H9 (cell line): Measurements from ENCODE around the gene FUT6. TPM values are rescaled to one million over a fixed set of nuclear protein-coding genes. Genes with fewer than 3 reads are reported as not detected.

Source experiments
- DNase-seq: peaks from one replicate; pipeline ENCODE4 v3.0.0-alpha.2; 2017
- H2AFZ ChIP-seq: one replicate; pipeline ENCODE4 v1.6.1; 2013; ENCODE audit warnings: mild to moderate bottlenecking, low read length, control low read depth, moderate library complexity
- H2AK5ac ChIP-seq: 2 replicates; pipeline ENCODE4 v1.6.1; 2013; ENCODE audit warnings: low read length, control low read depth, mixed read lengths; ENCODE audit not compliant: insufficient read length
- H2BK120ac ChIP-seq: one replicate; pipeline ENCODE4 v1.6.1; 2013; ENCODE audit warnings: low read depth, mild to moderate bottlenecking, low read length, control low read depth, inconsistent platforms; ENCODE audit not compliant: poor library complexity, severe bottlenecking
- H2BK12ac ChIP-seq: 2 replicates; pipeline ENCODE4 v1.6.1; 2013; ENCODE audit warnings: low read length, control low read depth, mixed read lengths, low read depth; ENCODE audit not compliant: insufficient read length
- H2BK15ac ChIP-seq: 2 replicates; pipeline ENCODE4 v1.6.1; 2013; ENCODE audit warnings: low read depth, low read length, control low read depth
- H2BK20ac ChIP-seq: one replicate; pipeline ENCODE4 v1.6.1; 2013; ENCODE audit warnings: low read depth, mild to moderate bottlenecking, low read length, control low read depth, inconsistent platforms; ENCODE audit not compliant: poor library complexity, severe bottlenecking
- H2BK5ac ChIP-seq: 2 replicates; pipeline ENCODE4 v1.6.1; 2013; ENCODE audit warnings: low read length, control low read depth, mixed read lengths; ENCODE audit not compliant: insufficient read length
- H3K14ac ChIP-seq: 2 replicates; pipeline ENCODE4 v1.6.1; 2013; ENCODE audit warnings: low read length, control low read depth; ENCODE audit not compliant: insufficient read depth
- H3K18ac ChIP-seq: 2 replicates; pipeline ENCODE4 v1.6.1; 2013; ENCODE audit warnings: low read depth, mild to moderate bottlenecking, mixed read lengths, low read length, control low read depth; ENCODE audit not compliant: insufficient read length
- H3K23ac ChIP-seq: 2 replicates; pipeline ENCODE4 v1.6.1; 2013; ENCODE audit warnings: low read length, control low read depth, mixed read lengths, low read depth; ENCODE audit not compliant: insufficient read length
- H3K23me2 ChIP-seq: 2 replicates; pipeline ENCODE4 v1.6.1; 2013; ENCODE audit warnings: low read depth, mild to moderate bottlenecking, mixed read lengths, low read length, control low read depth; ENCODE audit not compliant: insufficient read length, poor library complexity, severe bottlenecking
- H3K27ac ChIP-seq: 2 replicates; pipeline ENCODE4 v1.5.1; 2013; ENCODE audit warnings: low read length, control low read depth, mixed read lengths, low read depth; ENCODE audit not compliant: insufficient read length
- H3K27me3 ChIP-seq: 2 replicates; pipeline ENCODE4 v1.6.1; 2013; ENCODE audit warnings: low read length, control low read depth, inconsistent platforms; ENCODE audit not compliant: insufficient read depth
- H3K4ac ChIP-seq: 2 replicates; pipeline ENCODE4 v1.6.1; 2013; ENCODE audit warnings: low read depth, mild to moderate bottlenecking, control low read depth, inconsistent platforms, low read length, moderate library complexity
- H3K4me1 ChIP-seq: 2 replicates; pipeline ENCODE4 v1.6.1; 2013; ENCODE audit warnings: low read length, control low read depth, inconsistent platforms; ENCODE audit not compliant: insufficient read depth
- H3K4me2 ChIP-seq: 2 replicates; pipeline ENCODE4 v1.6.1; 2013; ENCODE audit warnings: low read length, control low read depth, mixed read lengths; ENCODE audit not compliant: insufficient read length, insufficient read depth
- H3K56ac ChIP-seq: 2 replicates; pipeline ENCODE4 v1.6.1; 2013; ENCODE audit warnings: low read depth, mild to moderate bottlenecking, mixed read lengths, low read length, control low read depth; ENCODE audit not compliant: insufficient read length
- H3K79me1 ChIP-seq: 2 replicates; pipeline ENCODE4 v1.6.1; 2013; ENCODE audit warnings: low read depth, mild to moderate bottlenecking, moderate library complexity, low read length, control low read depth, inconsistent platforms; ENCODE audit not compliant: insufficient read depth, poor library complexity, severe bottlenecking
- H3K79me2 ChIP-seq: 2 replicates; pipeline ENCODE4 v1.6.1; 2013; ENCODE audit warnings: low read length, control low read depth, inconsistent platforms; ENCODE audit not compliant: insufficient read depth
- H3K9ac ChIP-seq: 2 replicates; pipeline ENCODE4 v1.6.1; 2013; ENCODE audit warnings: low read length, control low read depth, mixed read lengths; ENCODE audit not compliant: insufficient read length; ENCODE audit errors: extremely low read depth
- H3K9me3 ChIP-seq: one replicate; pipeline ENCODE4 v1.6.1; 2013; ENCODE audit warnings: low read depth, low read length, inconsistent platforms; ENCODE audit not compliant: control insufficient read depth
- H3T11ph ChIP-seq: one replicate; pipeline ENCODE4 v1.6.1; 2013; ENCODE audit warnings: mild to moderate bottlenecking, low read length, control low read depth, inconsistent platforms
- H4K20me1 ChIP-seq: one replicate; pipeline ENCODE4 v1.6.1; 2013; ENCODE audit not compliant: control insufficient read depth, insufficient read length, insufficient read depth
- H4K5ac ChIP-seq: 2 replicates; pipeline ENCODE4 v1.6.1; 2013; ENCODE audit warnings: low read depth, mild to moderate bottlenecking, mixed read lengths, low read length, control low read depth; ENCODE audit not compliant: insufficient read length
- H4K8ac ChIP-seq: replicated peaks from 2 replicates; pipeline ENCODE4 v1.6.1; 2013; ENCODE audit warnings: low read length, control low read depth, mixed read lengths, low read depth; ENCODE audit not compliant: insufficient read length
- H4K91ac ChIP-seq: 2 replicates; pipeline ENCODE4 v1.6.1; 2013; ENCODE audit warnings: low read depth, mild to moderate bottlenecking, moderate library complexity, mixed read lengths, low read length, control low read depth; ENCODE audit not compliant: insufficient read length
- H3K27ac Mint-ChIP-seq, 3 experiments: 2 replicates in 2 of 3; 3 replicates in 1 of 3; pipeline ENCODE4 v1.8.0; 2020 to 2021; ENCODE audit warnings: mixed read lengths in 3 of 3, mild to moderate bottlenecking in 1 of 3, moderate library complexity in 1 of 3
- H3K27me3 Mint-ChIP-seq: 2 replicates; pipeline ENCODE4 v1.8.0; 2021; ENCODE audit warnings: low read depth, mild to moderate bottlenecking, moderate library complexity, mixed read lengths
- H3K36me3 Mint-ChIP-seq, 3 experiments: 2 replicates in 2 of 3; 3 replicates in 1 of 3; pipeline ENCODE4 v1.8.0; 2020 to 2021; ENCODE audit warnings: low read depth in 3 of 3, mixed read lengths in 3 of 3; ENCODE audit not compliant: insufficient read depth in 1 of 3
- H3K4me1 Mint-ChIP-seq, 2 experiments: 2 replicates each; pipeline ENCODE4 v1.8.0; 2020; ENCODE audit warnings: mixed read lengths in 2 of 2
- H3K4me3 Mint-ChIP-seq, 2 experiments: 2 replicates in 1 of 2; 3 replicates in 1 of 2; pipeline ENCODE4 v1.8.0; 2020 to 2021; ENCODE audit warnings: mild to moderate bottlenecking in 2 of 2, mixed read lengths in 2 of 2, moderate library complexity in 1 of 2
- H3K9me3 Mint-ChIP-seq, 2 experiments: 2 replicates in 1 of 2; 3 replicates in 1 of 2; pipeline ENCODE4 v1.8.0; 2020; ENCODE audit warnings: mild to moderate bottlenecking in 2 of 2, mixed read lengths in 2 of 2, moderate library complexity in 1 of 2
- WGBS: extraction: QIAGEN DNeasy Blood & Tissue Kit; methylation state at CpG from one replicate; pipeline ENCODE4 v1.1.7; 2013; ENCODE audit warnings: missing lambda C conversion rate, low lambda C conversion rate, mixed read lengths; ENCODE audit not compliant: insufficient read length; ENCODE audit errors: extremely low coverage; 5-methylcytosine and 5-hydroxymethylcytosine counted together
- total RNA-seq: library from RNA; stranded (reverse); gene quantifications from 2 replicates; pipeline ENCODE4 v1.2.1, GENCODE V29; 2021
- TF ChIP-seq, protein P1 (sequence below): fragments of 200-600 bp; sonication (generic); conservative IDR thresholded peaks from 3 replicates; pipeline ENCODE4 v1.8.0; 2021; ENCODE audit warnings: antibody characterized with exemption, mild to moderate bottlenecking

Gene FUT6
- total RNA-seq, 1 experiment from 2014 or later: 0.13 TPM

DNA sequence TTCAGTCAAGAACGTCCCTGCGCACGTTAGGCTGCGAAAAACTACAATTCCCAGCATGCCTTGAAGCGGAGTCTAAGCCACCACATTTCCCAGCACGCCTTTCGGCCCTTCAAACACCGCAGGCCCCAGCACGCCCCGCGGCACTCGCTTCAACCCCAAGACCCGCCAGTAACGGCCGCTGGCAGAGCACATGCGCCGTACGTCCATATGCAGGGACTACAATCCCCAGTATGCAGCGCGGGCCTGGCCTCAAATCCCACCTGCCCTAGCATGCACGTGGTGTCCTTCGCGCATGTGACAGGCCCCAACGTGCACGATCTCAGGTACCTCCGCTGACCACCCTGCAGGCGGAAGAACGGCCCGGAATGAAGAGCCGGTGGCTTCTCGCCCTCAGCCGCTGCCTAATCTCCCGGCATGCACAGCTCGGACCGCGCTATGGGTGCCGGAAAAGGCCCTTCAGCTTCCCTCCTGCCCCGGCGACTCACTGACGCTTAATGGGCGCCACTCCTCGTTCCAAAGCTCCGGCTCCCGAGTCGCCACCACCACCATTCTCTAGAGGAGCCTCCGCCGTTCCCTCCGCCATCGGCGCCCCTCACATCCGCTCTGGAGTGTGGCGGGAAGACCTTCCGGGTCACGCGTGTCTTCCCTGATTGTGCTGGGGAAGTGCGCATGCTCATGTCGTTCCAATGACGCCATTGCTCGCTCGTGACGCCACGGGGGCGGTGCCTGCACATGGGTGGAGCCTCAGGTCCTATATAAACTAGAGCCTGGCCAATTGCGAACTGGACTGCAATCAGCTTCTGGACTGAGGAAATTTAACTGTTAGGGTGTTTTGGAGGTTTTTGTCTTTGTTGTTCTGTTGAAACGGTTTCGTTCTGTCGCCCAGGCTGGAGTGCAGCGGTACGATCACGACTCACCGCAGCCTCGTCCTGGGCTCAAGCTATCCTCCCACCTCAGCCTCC, 48.7 kb downstream of the FUT6 start, which contains the start of gene DUS3L:
Gene DUS3L (minus strand): TSS at position 605 of the 962 bp plus-strand sequence. CDS start 22 bp downstream, at position 583.
- Histone ChIP-seq H4K8ac (no peak within 1 kb of the TSS), H2BK120ac (no peak within 1 kb of the TSS), H3K14ac (peak within 1 kb of the TSS; percentile 29; the same call in 1 of the 2 replicates), H2BK20ac (no peak within 1 kb of the TSS), H3K4ac (no peak within 1 kb of the TSS; the same call in 1 of the 2 replicates), H4K20me1 (no peaks in the 10 kb centered on the region), H3T11ph (no peak within 1 kb of the TSS), H3K4me1 (no peaks in the 10 kb centered on the region), H3K9ac (peak within 1 kb of the TSS; percentile 49), H3K23me2 (no peaks in the 10 kb centered on the region), H2BK15ac (no peak within 1 kb of the TSS), H3K27me3 (no peaks in the 10 kb centered on the region), H3K18ac (peak within 1 kb of the TSS; percentile 61), H3K56ac (no peak within 1 kb of the TSS), H2BK12ac (no peak within 1 kb of the TSS), H2BK5ac (no peak within 1 kb of the TSS), H4K91ac (no peak within 1 kb of the TSS), H3K79me1 (no peaks in the 10 kb centered on the region), H3K23ac (no peak within 1 kb of the TSS), H3K4me2 (peak within 1 kb of the TSS; percentile 28), H3K79me2 (no peaks in the 10 kb centered on the region), H2AK5ac (no peak within 1 kb of the TSS), H2AFZ (no peak within 1 kb of the TSS), H4K5ac (no peak within 1 kb of the TSS), H3K9me3 (no peaks in the 10 kb centered on the region), H3K27ac (peak within 1 kb of the TSS; percentile 2)
- peak; percentile 99 for DNase-seq
- Mint-ChIP-seq H3K36me3 (peaks cover 23 to 41% (median 35%) of the 10 kb centered on the region in 3 experiments), H3K27me3 (peaks cover 2% of the 10 kb centered on the region), H3K27ac (peak within 1 kb of the TSS; percentile 100), H3K4me1 (peaks cover 0 to 8% of the 10 kb centered on the region in 2 experiments; a peak in 3 of 4 replicates), H3K4me3 (peak within 1 kb of the TSS; percentile 100), H3K9me3 (no peaks in the 10 kb centered on the region; a peak in 2 of 5 replicates)
- WGBS: no CpG with 5 or more reads among the region's 72 CpGs
- TF ChIP-seq, protein P1, sequence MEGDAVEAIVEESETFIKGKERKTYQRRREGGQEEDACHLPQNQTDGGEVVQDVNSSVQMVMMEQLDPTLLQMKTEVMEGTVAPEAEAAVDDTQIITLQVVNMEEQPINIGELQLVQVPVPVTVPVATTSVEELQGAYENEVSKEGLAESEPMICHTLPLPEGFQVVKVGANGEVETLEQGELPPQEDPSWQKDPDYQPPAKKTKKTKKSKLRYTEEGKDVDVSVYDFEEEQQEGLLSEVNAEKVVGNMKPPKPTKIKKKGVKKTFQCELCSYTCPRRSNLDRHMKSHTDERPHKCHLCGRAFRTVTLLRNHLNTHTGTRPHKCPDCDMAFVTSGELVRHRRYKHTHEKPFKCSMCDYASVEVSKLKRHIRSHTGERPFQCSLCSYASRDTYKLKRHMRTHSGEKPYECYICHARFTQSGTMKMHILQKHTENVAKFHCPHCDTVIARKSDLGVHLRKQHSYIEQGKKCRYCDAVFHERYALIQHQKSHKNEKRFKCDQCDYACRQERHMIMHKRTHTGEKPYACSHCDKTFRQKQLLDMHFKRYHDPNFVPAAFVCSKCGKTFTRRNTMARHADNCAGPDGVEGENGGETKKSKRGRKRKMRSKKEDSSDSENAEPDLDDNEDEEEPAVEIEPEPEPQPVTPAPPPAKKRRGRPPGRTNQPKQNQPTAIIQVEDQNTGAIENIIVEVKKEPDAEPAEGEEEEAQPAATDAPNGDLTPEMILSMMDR: no peak
